ENCODE measurements around the gene FHOD1. TPM values are rescaled to one million over a fixed set of nuclear protein-coding genes. Genes with fewer than 3 reads are reported as not detected.

Gene FHOD1
- total RNA-seq, 1 donor from 2014 or later, result 18.8 TPM

DNA sequence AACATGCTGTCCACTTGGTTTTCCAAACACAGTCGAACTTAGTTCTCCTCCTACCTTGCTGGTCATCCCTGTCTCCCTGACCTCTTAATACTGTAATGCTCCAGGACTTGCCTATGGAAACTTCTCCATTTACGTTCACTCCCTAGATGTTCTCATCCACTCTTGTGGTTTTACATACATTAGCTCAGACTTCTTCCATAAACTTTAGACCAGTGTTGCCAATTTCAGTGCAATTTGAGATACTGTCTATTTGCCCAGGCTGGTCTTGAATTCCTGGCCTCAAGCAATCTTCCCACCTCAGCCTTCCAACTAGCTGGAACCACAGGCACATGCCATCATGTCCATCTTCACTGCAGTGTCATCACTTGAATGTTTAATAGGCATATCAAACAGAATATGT is 65.0 kb downstream of the FHOD1 start:
- Mint-ChIP-seq H3K4me1 (ENCODE audit: low read depth, unreplicated experiment) (peaks cover 12% of the 10 kb centered on the region), H3K27me3 (ENCODE audit: unreplicated experiment) (peaks cover 10% of the 10 kb centered on the region), H3K4me3 (ENCODE audit: unreplicated experiment) (no peak overlapping the region), H3K36me3 (ENCODE audit: unreplicated experiment) (no peaks in the 10 kb centered on the region), H3K27ac (ENCODE audit: unreplicated experiment) (no peak overlapping the region), H3K9me3 (ENCODE audit: unreplicated experiment) (peaks cover 10% of the 10 kb centered on the region)
- TF ChIP-seq, protein P1, sequence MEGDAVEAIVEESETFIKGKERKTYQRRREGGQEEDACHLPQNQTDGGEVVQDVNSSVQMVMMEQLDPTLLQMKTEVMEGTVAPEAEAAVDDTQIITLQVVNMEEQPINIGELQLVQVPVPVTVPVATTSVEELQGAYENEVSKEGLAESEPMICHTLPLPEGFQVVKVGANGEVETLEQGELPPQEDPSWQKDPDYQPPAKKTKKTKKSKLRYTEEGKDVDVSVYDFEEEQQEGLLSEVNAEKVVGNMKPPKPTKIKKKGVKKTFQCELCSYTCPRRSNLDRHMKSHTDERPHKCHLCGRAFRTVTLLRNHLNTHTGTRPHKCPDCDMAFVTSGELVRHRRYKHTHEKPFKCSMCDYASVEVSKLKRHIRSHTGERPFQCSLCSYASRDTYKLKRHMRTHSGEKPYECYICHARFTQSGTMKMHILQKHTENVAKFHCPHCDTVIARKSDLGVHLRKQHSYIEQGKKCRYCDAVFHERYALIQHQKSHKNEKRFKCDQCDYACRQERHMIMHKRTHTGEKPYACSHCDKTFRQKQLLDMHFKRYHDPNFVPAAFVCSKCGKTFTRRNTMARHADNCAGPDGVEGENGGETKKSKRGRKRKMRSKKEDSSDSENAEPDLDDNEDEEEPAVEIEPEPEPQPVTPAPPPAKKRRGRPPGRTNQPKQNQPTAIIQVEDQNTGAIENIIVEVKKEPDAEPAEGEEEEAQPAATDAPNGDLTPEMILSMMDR (IDR thresholded peaks at IDR 0.05; ENCODE audit: partially characterized antibody, unreplicated experiment), result no peak
- no peak for DNase-seq

DNA sequence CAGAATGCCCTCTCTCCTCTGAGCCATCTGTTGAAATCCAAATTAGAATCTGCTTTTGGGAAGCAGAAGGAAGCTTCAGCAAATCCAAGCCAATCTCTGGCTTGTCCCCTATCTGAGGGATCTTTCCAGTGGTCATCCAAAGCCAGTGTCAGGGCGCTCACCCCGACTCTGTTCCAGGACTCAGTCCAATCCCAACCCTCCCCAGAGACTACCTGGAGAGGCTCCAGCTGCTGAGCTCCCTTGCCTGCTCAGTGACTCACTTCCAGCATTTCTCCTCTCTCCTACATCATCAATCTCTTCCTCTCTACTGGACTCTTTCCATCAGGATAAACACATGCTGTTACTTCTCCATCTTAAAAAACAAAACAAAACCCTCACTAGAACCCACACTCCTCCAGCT is 65.9 kb downstream of the FHOD1 start:
- H3K27ac Mint-ChIP-seq (ENCODE audit: unreplicated experiment), result no peak overlapping the region
- peaks cover 14% of the 10 kb centered on the region for H3K9me3 Mint-ChIP-seq (ENCODE audit: unreplicated experiment)
- H3K4me3 Mint-ChIP-seq (ENCODE audit: unreplicated experiment), result no peak overlapping the region
- H3K4me1 Mint-ChIP-seq (ENCODE audit: low read depth, unreplicated experiment), result peaks cover 15% of the 10 kb centered on the region
- H3K27me3 Mint-ChIP-seq (ENCODE audit: unreplicated experiment), result peaks cover 14% of the 10 kb centered on the region
- peaks cover 5% of the 10 kb centered on the region for H3K36me3 Mint-ChIP-seq (ENCODE audit: unreplicated experiment)
- TF ChIP-seq, protein P1 (IDR thresholded peaks at IDR 0.05; ENCODE audit: partially characterized antibody, unreplicated experiment), result no peak
- DNase-seq, result no peak

DNA sequence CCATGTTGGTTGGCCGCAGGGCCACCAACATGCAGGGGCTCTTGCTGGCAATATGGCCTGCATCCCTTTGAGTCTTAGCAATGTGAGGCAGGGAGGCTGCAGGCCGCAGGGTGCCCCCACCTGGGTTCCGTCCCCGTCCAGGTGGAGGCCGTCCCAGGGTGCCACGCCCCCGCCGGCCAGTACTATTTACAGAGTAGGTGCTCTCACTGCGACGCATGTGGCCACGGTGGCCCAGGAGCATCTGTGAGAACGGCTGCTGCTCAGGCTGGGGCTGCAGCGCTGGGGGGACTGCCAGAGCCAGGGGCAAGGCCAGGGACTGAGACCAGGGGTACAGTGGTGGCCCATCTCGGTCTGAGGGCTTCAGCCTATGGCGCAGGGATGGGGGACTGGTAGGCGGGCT is 67.1 kb downstream of the FHOD1 start:
- peaks cover 11% of the 10 kb centered on the region for H3K9me3 Mint-ChIP-seq (ENCODE audit: unreplicated experiment)
- no peak for DNase-seq
- no peak overlapping the region for H3K4me3 Mint-ChIP-seq (ENCODE audit: unreplicated experiment)
- no peak overlapping the region for H3K27ac Mint-ChIP-seq (ENCODE audit: unreplicated experiment)
- H3K27me3 Mint-ChIP-seq (ENCODE audit: unreplicated experiment), result peaks cover 14% of the 10 kb centered on the region
- TF ChIP-seq, protein P1 (IDR thresholded peaks at IDR 0.05; ENCODE audit: partially characterized antibody, unreplicated experiment), result no peak
- peaks cover 5% of the 10 kb centered on the region for H3K36me3 Mint-ChIP-seq (ENCODE audit: unreplicated experiment)
- H3K4me1 Mint-ChIP-seq (ENCODE audit: low read depth, unreplicated experiment), result peaks cover 11% of the 10 kb centered on the region

DNA sequence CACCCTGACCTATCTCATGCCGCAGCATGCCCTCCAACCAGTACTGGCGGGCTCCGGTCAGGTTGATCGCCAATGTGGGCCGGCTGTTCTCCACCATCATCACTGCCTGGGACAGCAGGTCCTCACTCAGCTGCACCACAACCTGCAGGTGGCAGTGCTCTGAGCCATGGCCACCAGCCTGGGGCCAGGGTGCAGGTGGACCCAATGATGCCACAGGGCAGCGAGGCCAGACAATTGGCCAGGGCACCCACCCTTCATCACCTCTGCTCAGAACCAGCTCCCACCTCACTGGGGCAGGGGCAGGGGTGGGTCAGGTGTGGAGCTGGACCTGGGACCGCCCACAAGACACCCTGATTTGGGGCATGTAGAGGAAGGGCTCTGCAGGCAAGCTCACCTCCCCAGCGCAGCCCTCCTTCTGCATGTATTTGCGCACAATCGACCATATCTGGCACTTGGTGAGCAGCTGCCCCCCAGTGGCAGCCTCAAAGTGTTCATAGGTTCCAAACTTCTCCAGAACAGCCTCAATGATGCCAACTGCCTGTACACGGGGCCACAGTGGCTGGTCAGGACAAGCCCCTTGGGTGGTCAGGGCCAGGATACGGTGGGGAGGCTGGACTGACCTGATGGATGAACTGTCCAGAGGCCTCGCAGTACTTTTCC is 67.7 kb downstream of the FHOD1 start:
- Mint-ChIP-seq H3K36me3 (ENCODE audit: unreplicated experiment) (peaks cover 5% of the 10 kb centered on the region), H3K4me1 (ENCODE audit: low read depth, unreplicated experiment) (peaks cover 11% of the 10 kb centered on the region), H3K9me3 (ENCODE audit: unreplicated experiment) (peaks cover 11% of the 10 kb centered on the region), H3K4me3 (ENCODE audit: unreplicated experiment) (no peak overlapping the region), H3K27me3 (ENCODE audit: unreplicated experiment) (peaks cover 14% of the 10 kb centered on the region), H3K27ac (ENCODE audit: unreplicated experiment) (no peak overlapping the region)
- no peak for DNase-seq
- TF ChIP-seq, protein P1 (IDR thresholded peaks at IDR 0.05; ENCODE audit: partially characterized antibody, unreplicated experiment), result no peak

Small RNA genes within 50 kb of the gene (microRNA-seq; reads per million reads assigned to microRNA genes)
- gene MIR328 (ENCODE audit: unreplicated experiment), result 574 reads per million, percentile 86 among the genes with 10 or more reads in this experiment

Other genes with a start within 250 kb of the FHOD1 start
- gene CBFB, start 218.3 kb downstream of the FHOD1 start, total RNA-seq (ENCODE audit: unreplicated experiment), result 168 TPM
- gene PHAF1, start 137.5 kb downstream of the FHOD1 start, total RNA-seq (ENCODE audit: unreplicated experiment), result 27.1 TPM
- gene B3GNT9, start 96.5 kb downstream of the FHOD1 start, total RNA-seq (ENCODE audit: unreplicated experiment), result 1.0 TPM
- gene TRADD, start 87.6 kb downstream of the FHOD1 start, total RNA-seq (ENCODE audit: unreplicated experiment), result 1.0 TPM
- gene FBXL8, start 87.5 kb downstream of the FHOD1 start, total RNA-seq (ENCODE audit: unreplicated experiment), result 3.1 TPM
- 7.2 TPM for gene HSF4, start 82.7 kb downstream of the FHOD1 start, total RNA-seq (ENCODE audit: unreplicated experiment)
- gene NOL3, start 76.9 kb downstream of the FHOD1 start, total RNA-seq (ENCODE audit: unreplicated experiment), result 8.8 TPM
- gene MATCAP1, start 63.5 kb downstream of the FHOD1 start, total RNA-seq (ENCODE audit: unreplicated experiment), result 197 TPM
- gene EXOC3L1, start 57.3 kb downstream of the FHOD1 start, total RNA-seq (ENCODE audit: unreplicated experiment), result 3.6 TPM
- 64.3 TPM for gene E2F4, start 55.3 kb downstream of the FHOD1 start, total RNA-seq (ENCODE audit: unreplicated experiment)
- 2.1 TPM for gene ELMO3, start 48.4 kb downstream of the FHOD1 start, total RNA-seq (ENCODE audit: unreplicated experiment)
- 42.6 TPM for gene TMEM208, start 20.4 kb downstream of the FHOD1 start, total RNA-seq (ENCODE audit: unreplicated experiment)
- 1.4 TPM for gene SLC9A5, start 1.5 kb upstream of the FHOD1 start, total RNA-seq (ENCODE audit: unreplicated experiment)
- 3.4 TPM for gene PLEKHG4, start 32.1 kb upstream of the FHOD1 start, total RNA-seq (ENCODE audit: unreplicated experiment)
- gene KCTD19, start 79.3 kb upstream of the FHOD1 start, total RNA-seq (ENCODE audit: unreplicated experiment), result 1.0 TPM
- gene LRRC36, start 79.3 kb upstream of the FHOD1 start, total RNA-seq (ENCODE audit: unreplicated experiment), result not detected
- 21.7 TPM for gene TPPP3, start 146.0 kb upstream of the FHOD1 start, total RNA-seq (ENCODE audit: unreplicated experiment)
- 4.6 TPM for gene ZDHHC1, start 169.0 kb upstream of the FHOD1 start, total RNA-seq (ENCODE audit: unreplicated experiment)
- gene HSD11B2, start 183.6 kb upstream of the FHOD1 start, total RNA-seq (ENCODE audit: unreplicated experiment), result 6.0 TPM
- gene ATP6V0D1, start 233.7 kb upstream of the FHOD1 start, total RNA-seq (ENCODE audit: unreplicated experiment), result 111 TPM
- not detected for gene AGRP, start 236.1 kb upstream of the FHOD1 start, total RNA-seq (ENCODE audit: unreplicated experiment)

All from glutamatergic neuron (in vitro differentiated cells).